Peyer's patch (tissue), 4 donors: ENCODE measurements around the gene SLC25A26.

ENCODE experiments used
- CTCF ChIP-seq, 6 experiments: fragments of 450-650 bp in 4 of 6; fragments of 200-600 bp in 2 of 6; sonication (generic) in 1 of 6; IDR thresholded peaks; one replicate each; pipeline ENCODE4 v1.5.1; 2017 to 2019; ENCODE audit warnings: antibody characterized with exemption in 6 of 6, mild to moderate bottlenecking in 3 of 6, moderate library complexity in 1 of 6
- POLR2A ChIP-seq, 2 donors: fragments of 450-650 bp; IDR thresholded peaks; one replicate each; pipeline ENCODE4 v1.5.1; 2017; ENCODE audit warnings: antibody characterized with exemption in 2 of 2, mild to moderate bottlenecking in 2 of 2, moderate library complexity in 2 of 2

GRCh38 chr3:66199089-66199473 is 21.7 kb upstream of the SLC25A26 start:
- no peak for TF ChIP-seq CTCF (IDR thresholded peaks at IDR 0.05)
- no peak for TF ChIP-seq POLR2A (IDR thresholded peaks at IDR 0.05)
